ENCODE results near the gene KRT33A. TPM values are rescaled to one million over a fixed set of nuclear protein-coding genes. Genes with fewer than 3 reads are reported as not detected.

The KRT33A gene
- total and polyA plus RNA-seq, 2 of the 8 experiments (the other 6 are each of a cell fraction or from before 2014, with no cell fraction given) = not detected

DNA sequence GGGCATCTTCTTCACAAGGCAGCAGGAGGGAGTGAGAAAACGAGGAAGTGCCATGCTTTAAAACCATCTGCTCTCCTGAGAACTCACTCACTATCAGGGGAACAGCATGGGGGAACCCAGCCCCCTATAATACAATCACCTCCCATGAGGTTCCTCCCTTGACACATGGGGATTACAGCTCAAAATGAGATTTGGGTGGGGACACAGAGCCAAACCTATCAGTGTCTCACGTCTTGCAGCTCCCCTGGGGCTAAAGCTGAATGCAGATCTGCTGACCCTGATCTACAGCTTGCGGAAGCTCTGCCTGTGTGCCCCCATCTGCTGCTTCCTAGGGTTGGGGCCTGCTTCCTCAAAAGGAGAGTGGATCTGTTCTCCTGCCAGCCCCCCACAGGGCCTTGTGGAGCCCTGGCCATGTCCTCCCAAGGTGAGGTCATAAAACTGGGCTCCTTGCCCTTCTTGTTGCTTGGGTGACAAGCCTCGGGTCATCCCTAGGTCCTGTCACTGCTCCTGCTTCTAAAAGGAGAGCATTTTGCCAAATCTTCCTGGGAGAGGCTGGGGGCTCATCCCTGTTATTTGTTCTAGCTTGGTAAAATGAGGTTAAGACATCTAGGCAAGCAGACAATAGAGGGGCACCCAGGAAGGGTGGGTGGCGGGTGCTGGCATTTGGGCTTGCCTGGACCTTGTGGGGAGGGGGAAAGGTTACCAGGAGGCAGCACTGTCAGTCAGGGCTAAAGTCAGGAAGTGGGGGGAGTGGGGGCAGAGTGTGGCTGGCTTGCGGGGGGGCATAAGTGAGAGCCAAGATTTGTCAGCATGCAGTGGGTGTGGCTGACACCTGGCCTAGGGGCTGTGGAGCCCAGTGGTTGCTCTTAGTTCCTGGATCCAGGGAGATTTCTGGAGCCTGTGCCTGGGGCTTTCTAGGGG is 16.0 kb downstream of the KRT33A start (continued):
- TF ChIP-seq, protein P1, sequence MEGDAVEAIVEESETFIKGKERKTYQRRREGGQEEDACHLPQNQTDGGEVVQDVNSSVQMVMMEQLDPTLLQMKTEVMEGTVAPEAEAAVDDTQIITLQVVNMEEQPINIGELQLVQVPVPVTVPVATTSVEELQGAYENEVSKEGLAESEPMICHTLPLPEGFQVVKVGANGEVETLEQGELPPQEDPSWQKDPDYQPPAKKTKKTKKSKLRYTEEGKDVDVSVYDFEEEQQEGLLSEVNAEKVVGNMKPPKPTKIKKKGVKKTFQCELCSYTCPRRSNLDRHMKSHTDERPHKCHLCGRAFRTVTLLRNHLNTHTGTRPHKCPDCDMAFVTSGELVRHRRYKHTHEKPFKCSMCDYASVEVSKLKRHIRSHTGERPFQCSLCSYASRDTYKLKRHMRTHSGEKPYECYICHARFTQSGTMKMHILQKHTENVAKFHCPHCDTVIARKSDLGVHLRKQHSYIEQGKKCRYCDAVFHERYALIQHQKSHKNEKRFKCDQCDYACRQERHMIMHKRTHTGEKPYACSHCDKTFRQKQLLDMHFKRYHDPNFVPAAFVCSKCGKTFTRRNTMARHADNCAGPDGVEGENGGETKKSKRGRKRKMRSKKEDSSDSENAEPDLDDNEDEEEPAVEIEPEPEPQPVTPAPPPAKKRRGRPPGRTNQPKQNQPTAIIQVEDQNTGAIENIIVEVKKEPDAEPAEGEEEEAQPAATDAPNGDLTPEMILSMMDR (IDR thresholded peaks at IDR 0.05; ENCODE audit: control extremely low read depth in 1 of 3, insufficient read depth in 1 of 3, low read depth in 1 of 3, low read length in 3 of 3) = no peak
- TF ChIP-seq FOSL1 (IDR thresholded peaks at IDR 0.05; ENCODE audit: insufficient read depth, low read depth, low read length) (no peak), RFX5 (IDR thresholded peaks at IDR 0.05; ENCODE audit: borderline replicate concordance, low read depth, low read length) (no peak), POLR2A (IDR thresholded peaks at IDR 0.05; ENCODE audit: control extremely low read depth in 1 of 2, low read depth in 2 of 2, low read length in 2 of 2) (no peak)

Data from H1 (cell line).